Fibroblast of upper back skin (primary cell): ENCODE measurements around the gene RIPK4.

Source experiments
- DNase-seq: peaks from one replicate; pipeline ENCODE4 v3.0.0-alpha.2; 2013

The RIPK4 gene

DNA sequence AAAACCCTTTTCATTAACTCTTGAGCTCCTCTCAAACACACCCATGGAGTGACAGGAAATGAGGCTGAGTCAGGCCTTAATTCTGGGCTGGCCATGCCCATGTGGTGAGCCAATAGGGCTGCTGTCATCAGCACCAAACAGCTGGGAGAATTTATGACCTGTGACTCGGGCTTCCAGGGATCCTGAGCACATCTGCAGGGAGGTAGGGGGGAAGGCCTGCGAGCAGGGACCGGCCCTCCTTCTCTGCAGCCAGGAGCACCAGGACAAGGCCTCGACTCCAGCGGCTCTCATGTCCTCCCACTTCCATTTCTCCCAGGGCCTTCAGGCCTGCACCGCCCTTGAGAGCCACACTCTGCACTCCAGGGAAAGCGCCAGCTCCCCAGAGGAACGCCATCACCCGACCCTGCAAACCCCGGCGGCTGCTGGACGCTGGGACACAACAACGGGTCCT lies 14.6 kb downstream of the RIPK4 start:
- DNase-seq = peak; percentile 92

GRCh38 chr21:41751611-41752011 lies 15.2 kb downstream of the RIPK4 start:
- DNase-seq = no peak

GRCh38 chr21:41750532-41751151 lies 16.2 kb downstream of the RIPK4 start:
- no peak for DNase-seq

- DNase-seq = peak; percentile 22
Measured at GRCh38 chr21:41750051-41750450, 16.8 kb downstream of the RIPK4 start.

DNA sequence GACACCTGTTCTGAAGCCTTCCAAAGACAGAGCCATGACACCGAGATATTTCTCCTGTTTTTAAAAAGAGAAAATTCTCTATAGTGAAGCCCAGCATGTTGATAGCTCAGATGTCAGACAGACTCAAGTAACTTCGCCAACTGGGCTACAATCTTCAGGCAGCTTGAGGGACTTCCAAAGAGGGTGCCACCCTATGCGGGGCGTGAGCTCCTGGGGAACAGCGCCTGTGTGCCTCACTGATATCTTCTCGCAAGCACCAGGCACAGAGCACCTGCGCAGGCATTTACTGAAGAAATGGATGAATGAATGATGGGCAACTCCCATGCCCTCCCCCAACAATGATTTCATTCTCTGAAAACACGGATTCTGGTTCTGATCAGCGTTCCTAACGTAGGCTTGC lies 17.6 kb downstream of the RIPK4 start:
- no peak for DNase-seq

DNA sequence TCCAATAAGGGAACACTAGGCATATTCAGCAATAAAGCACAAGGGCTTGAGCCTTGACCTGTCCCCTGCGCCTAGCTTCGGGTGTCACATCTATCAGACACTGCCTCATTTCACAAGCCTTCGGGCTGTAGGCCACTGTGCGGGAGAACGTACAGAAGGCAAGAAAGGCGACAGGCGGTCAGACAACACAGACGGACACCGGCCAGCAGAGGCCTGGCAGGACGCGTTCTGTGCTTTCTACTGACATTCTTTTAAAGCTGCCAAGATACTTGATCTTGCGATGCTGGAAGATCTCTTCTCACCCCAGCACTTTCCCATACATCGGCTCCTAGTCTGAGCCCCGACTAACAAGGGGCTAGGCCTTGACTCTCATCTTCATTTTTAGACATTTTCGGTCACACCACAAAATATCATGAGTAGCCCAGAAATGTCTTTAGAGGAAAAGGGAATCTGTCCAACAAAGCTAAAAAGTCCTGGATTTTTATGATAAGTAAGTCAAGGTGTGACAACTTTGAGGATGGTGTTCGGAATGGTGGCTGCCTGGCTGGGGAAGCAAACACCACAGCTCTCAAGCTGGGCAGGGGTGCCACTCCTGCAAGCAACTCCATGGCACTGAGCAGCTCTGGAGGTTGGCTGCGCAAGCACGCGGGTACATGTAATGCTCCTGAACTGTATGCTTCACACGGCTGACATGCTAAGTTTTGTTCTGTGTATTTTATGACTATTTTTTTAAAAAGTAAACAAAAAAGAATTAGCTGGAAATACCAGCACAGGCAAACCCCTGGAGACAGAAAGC lies 18.7 kb downstream of the RIPK4 start:
- DNase-seq = no peak

- DNase-seq = no peak
Measured at GRCh38 chr21:41746744-41747006, 20.2 kb downstream of the RIPK4 start.

- DNase-seq = no peak
Measured at GRCh38 chr21:41745971-41746743, 20.7 kb downstream of the RIPK4 start.

DNA sequence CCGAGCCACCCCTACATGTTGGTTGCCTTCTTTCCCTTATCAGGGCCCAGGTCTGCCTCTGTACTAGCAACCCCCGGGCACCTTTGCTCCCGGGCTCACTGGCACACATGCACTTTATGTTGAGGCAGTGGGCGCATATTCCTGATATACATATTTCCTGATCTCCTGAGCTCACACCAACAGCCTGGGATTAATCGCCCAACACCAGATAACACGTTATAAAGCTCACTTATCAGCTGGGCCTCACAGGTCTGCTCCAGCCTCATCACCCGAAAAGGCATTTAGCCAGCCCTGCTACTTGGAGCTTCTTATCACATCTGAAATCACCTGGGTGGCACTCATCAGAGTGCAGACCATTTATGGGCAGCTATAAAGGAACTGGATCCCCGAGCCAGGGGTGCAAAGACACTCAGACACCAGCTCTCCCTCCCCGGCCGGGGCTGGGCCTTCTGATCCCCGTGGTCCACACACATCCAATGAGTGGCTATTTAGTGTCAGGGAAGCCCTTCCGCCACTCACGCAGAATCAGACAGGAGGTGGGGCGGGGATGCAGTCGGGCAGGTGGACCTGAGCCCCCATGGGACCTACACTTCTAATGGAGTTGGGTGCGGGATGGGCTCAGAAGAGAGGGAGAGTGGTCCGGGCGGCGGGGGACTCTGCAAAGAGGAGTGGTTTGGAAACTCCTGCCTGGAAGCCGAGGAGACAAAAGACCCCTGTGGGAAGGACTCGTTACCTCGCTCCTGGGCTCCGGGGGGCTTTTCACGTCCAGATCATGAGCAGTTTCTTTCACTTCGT lies 21.6 kb downstream of the RIPK4 start:
- DNase-seq = no peak

DNA sequence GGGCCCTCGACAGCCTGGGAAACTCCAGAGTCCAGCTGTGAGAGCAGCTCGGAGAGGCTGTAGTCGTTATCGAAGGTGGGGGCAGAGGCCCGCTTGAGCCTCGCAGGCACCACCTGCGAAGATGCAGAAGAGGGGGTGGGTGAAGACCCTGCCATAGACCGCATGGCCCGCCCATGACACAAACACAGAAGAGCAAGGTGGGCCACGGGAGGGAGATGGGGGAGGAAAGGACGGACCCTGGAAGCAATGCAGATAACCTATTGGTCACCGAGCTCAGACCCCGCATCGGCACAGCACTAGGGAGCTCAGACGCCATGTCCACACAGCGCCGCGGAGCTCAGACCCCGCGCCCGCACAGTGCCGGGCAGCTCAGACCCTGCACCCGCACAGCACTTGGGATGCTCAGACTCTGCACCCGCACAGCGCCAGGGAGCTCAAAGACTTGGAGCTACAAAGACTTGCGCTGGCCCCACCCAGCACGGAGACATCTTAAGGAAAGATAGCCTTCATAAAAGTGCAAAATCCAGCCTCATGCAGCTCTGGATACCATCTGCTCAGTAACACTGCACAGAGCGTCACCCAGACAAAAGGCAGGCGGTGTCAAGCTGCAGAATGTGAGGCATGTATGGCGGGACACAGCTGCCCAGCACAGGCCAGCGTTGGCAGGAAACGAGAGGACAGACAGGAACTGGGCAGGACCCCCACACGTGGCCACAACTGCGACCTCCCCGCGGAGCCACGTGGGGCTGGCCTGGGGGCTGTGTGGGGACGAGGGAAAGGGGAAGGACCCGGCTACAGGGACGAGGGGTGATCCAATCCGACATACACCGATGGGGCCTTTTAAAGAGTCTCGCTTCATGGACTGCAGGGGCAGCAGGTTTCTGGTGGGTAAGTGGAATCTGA lies 22.6 kb downstream of the RIPK4 start:
- no peak for DNase-seq

DNA sequence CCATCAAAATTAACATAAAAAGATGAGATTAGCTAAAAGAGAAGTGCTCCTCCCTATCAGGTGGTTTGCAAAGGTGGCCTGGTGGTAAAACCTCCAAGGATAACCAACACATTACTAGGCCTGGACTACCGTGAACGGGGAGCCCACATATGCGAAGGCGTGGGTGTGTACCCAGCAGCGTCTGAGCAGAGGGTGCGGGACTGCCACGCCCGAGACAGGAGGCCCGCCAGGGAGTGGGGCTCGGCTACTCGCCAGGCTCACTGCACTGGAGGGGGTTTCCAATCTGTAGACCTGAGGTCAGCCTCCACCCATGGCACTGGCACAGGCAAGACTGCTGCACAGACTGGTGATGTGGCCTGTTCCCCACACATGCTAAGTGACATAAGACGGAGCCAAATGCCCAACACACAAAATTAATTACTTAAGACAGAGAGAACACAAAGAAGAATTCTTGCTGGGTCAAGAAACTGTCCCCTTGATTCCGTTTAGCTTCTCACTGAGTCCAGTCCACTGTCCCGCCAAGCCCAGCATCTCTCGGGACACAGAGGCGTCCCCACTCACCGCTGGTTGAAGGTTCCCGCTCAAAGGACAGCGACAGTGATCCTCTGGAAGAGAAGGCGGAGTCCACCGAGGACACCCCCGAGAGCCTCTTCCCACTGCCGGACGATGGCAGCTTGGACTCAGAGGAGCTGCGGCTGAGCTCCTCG lies 23.4 kb downstream of the RIPK4 start:
- no peak for DNase-seq

- DNase-seq = no peak
Measured at GRCh38 chr21:41742073-41742875, 24.6 kb downstream of the RIPK4 start.

GRCh38 chr21:41741253-41742072 lies 25.4 kb downstream of the RIPK4 start:
- no peak for DNase-seq

- DNase-seq = no peak
Measured at GRCh38 chr21:41740604-41741252, 26.1 kb downstream of the RIPK4 start.

DNA sequence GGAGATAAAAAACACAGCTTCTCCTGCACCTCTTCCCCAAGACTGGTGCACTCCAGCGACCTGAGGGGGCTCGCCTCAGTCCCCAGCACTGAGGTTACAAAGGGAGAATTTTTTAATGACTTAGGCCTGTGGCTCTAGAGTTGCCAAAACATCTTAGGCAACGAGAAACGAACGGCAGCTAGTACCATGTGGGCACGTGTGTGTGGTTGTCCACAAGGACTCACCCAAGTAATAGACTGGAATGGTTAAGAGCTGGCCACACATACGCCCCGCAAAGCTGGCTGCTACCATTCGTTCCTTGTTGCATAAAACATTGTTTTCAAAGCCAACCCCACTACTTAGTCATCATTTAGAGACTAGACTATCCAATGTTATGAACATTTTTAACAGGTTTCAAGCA lies 26.9 kb downstream of the RIPK4 start:
- no peak for DNase-seq

GRCh38 chr21:41739011-41739410 lies 27.8 kb downstream of the RIPK4 start:
- no peak for DNase-seq

DNA sequence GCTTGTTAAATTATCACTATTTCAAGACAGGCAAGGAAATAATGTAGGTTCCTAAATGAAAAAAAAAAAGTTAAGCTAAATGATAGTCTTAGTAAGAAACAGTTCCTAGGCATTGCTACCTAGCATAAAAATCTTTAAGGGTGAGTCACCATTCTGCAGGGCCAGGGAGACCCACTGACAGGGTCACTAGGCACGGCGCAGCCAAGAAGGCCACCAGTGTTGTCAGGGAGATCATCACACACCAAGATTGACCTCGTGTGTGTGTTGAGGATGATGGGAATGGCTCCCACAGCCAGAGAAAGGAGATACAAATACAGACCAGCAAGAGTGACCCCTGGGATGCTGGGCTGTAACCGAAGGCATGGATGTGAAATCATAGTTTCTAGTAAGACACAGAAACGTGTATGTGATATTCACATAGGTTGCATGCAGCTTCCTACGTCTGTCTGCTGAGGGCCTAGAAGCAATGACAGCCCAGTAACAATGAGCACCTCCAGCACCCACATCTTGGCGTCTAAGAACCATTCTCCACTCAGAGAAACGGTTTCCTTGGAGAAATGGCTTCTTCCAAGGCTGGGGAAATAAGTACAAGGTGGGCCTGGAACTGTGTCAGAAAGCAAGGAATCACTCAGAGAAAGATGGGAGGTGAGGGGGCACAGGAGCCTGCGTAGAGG lies 29.1 kb downstream of the RIPK4 start:
- DNase-seq = no peak

- no peak for DNase-seq
Measured at GRCh38 chr21:41736423-41736822, 30.4 kb downstream of the RIPK4 start.
